ENCODE results near the gene SEC14L5.

DNA sequence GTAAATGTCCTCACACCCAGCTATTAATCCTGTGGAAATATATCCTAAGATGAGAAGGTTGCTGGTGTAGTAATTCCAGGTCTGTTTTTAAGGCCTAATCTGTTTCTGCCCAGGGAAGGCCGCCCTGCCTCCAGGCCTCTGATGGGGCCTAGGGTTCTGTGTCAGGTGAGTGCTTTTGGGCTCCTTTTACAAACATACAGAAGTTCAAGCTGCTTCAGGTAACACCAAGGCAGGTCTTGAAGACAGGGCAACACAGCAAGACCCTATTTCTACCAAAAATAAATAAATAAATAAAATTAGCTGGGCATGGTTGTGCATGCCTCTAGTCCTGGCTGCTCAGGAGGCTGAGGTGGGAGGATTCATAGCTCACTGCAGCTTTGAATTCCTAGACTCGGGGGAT is 30.5 kb upstream of the SEC14L5 start:
- TF ChIP-seq, protein P1, sequence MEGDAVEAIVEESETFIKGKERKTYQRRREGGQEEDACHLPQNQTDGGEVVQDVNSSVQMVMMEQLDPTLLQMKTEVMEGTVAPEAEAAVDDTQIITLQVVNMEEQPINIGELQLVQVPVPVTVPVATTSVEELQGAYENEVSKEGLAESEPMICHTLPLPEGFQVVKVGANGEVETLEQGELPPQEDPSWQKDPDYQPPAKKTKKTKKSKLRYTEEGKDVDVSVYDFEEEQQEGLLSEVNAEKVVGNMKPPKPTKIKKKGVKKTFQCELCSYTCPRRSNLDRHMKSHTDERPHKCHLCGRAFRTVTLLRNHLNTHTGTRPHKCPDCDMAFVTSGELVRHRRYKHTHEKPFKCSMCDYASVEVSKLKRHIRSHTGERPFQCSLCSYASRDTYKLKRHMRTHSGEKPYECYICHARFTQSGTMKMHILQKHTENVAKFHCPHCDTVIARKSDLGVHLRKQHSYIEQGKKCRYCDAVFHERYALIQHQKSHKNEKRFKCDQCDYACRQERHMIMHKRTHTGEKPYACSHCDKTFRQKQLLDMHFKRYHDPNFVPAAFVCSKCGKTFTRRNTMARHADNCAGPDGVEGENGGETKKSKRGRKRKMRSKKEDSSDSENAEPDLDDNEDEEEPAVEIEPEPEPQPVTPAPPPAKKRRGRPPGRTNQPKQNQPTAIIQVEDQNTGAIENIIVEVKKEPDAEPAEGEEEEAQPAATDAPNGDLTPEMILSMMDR (IDR thresholded peaks at IDR 0.05; ENCODE audit: low read length): no peak
- no peak for TF ChIP-seq EZH2 (IDR thresholded peaks at IDR 0.05; ENCODE audit: borderline replicate concordance, low read length)
